ENCODE results near the gene ADGRB3.
"Not testable (repeated sequence)": the region's sequence is repeated elsewhere in the genome, so short reads cannot be mapped to it uniquely, and the experiment has no call there.

Gene ADGRB3

GRCh38 chr6:69423785-69424184 is 788.7 kb downstream of the ADGRB3 start:
- DNase-seq (ENCODE audit: low spot score): no peak

GRCh38 chr6:69424581-69424980 is 789.5 kb downstream of the ADGRB3 start:
- no peak for DNase-seq (ENCODE audit: low spot score)

- no peak for DNase-seq (ENCODE audit: low spot score)
Measured at GRCh38 chr6:69427882-69428281, 792.8 kb downstream of the ADGRB3 start.

GRCh38 chr6:69432168-69432567 is 797.1 kb downstream of the ADGRB3 start:
- DNase-seq (ENCODE audit: low spot score): not testable (repeated sequence)

GRCh38 chr6:69433116-69433515 is 798.0 kb downstream of the ADGRB3 start:
- not testable (repeated sequence) for DNase-seq (ENCODE audit: low spot score)

- no peak for DNase-seq (ENCODE audit: low spot score)
Measured at GRCh38 chr6:69438113-69438512, 803.0 kb downstream of the ADGRB3 start.

Data from D341Med (cell line).